Suprapubic skin (tissue), 3 donors: ENCODE measurements around the gene KIF25.

Source experiments
- CTCF ChIP-seq, 2 donors: fragments of 200-600 bp in 1 of 2; fragments of 450-650 bp in 1 of 2; sonication (generic) in 1 of 2; IDR thresholded peaks; one replicate each; pipeline ENCODE4 v1.5.1; 2016 to 2019; ENCODE audit warnings: antibody characterized with exemption in 2 of 2, mild to moderate bottlenecking in 1 of 2, moderate library complexity in 1 of 2
- POLR2AphosphoS5 ChIP-seq, 3 donors: sonication (generic); formaldehyde crosslinking; IDR thresholded peaks; one replicate each; pipeline ENCODE4 v1.6.1; 2017; ENCODE audit warnings: antibody characterized with exemption in 3 of 3

GRCh38 chr6:168086066-168086465, 88.6 kb downstream of the KIF25 start:
- TF ChIP-seq POLR2AphosphoS5 (IDR thresholded peaks at IDR 0.05) (no peak), CTCF (IDR thresholded peaks at IDR 0.05) (no peak)
